ENCODE results near the gene PAWR. TPM values are rescaled to one million over a fixed set of nuclear protein-coding genes. Genes with fewer than 3 reads are reported as not detected.
"Not testable (repeated sequence)": the region's sequence is repeated elsewhere in the genome, so short reads cannot be mapped to it uniquely, and the experiment has no call there.

PAWR gene
- total RNA-seq, 1 donor from 2014 or later, result 154 TPM

DNA sequence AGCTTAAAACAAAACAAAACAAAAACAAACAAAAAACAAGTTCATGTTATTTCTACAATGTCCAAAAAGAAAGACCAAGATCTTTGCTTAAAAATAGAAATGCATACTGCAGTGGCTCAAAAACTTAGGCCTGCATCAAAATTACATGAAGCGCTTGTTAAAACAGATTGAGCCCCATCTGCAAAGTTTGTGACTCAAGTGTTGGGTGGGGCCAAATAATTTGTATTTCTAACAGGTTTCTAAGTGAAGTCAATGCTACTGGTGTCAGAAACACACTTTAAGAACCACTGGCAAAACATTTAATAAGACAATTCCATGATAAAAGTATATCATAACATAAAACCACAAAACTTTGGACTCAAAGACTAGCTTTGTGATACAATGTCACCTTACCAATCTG is 105.6 kb downstream of the PAWR start:
- DNase-seq, result no peak

GRCh38 chr12:79573820-79574219 is 116.9 kb downstream of the PAWR start:
- no peak for DNase-seq

DNA sequence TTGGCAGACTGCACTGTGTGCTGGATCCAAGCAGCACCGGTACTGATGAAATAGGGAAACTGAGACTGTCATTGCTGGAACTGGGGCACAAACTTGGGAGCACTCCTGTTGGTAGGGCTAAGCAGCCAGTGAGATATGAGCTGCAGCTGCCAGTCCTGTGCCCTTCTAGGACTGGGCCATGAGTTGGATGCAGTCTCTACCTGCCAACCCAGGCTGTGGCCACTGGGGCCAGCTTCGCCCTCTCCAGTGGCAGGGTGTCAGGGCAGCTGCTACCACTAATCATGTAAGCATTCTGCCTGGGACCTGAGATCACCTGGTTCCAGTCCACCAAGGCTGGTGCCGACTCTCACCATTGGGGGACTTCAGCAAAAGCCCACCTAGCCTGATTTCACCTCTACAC is 121.1 kb downstream of the PAWR start:
- no peak for DNase-seq

DNA sequence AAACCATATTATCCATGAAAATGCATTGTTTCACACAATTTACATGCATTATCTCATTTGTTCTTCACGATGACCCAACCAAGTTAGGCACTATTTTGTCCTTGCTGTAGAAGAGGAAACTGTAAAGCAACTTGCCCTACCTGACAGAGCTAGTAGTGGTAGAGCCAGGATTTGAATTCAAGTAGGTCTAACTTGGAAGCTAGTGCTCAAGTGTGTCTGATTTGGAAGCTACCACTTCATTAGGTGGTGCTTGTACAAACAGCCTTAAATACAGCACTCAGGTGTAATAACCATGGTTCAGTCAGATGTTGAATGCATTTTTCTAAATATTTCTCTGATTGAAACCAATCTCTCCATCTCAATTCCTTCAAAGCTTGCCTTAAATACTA is 123.6 kb downstream of the PAWR start:
- peak; percentile 25 for DNase-seq

DNA sequence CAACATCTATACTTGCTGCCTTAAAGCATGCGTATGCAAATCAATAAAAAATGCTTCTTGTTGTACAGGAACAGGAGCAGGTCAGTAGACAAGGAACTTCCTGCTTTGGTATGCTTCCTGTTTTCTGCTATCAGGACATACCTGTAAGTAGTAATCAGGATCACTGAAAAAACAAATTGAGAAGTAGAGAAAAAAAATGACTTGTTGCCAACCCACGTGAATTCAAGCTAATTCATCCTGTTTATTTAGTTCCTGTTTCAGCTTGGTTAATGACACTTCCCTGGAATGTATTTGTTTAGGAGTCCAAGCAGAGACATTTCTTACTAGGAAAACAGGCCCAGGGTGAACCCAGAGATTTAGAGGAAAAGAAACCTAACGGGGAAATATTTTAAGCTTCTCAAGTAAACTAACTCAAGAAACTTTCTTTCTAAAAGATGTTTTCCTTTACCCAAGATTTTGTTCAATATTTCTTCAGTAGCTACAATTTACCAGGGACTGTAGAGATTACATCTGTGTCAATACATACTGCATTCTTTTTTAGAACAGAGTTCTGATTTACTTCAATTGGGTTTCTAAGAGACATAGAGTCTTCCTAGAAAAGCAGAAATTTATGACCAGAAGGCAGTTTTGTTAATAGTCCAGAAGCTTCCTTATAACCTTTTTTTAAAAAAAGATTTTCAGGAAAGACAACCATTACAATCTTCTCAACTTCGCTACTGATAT is 124.2 kb downstream of the PAWR start:
- DNase-seq, result peak; percentile 85

GRCh38 chr12:79564727-79565350 is 125.9 kb downstream of the PAWR start:
- DNase-seq, result not testable (repeated sequence)

GRCh38 chr12:79563021-79563740 is 127.6 kb downstream of the PAWR start:
- no peak for DNase-seq

DNA sequence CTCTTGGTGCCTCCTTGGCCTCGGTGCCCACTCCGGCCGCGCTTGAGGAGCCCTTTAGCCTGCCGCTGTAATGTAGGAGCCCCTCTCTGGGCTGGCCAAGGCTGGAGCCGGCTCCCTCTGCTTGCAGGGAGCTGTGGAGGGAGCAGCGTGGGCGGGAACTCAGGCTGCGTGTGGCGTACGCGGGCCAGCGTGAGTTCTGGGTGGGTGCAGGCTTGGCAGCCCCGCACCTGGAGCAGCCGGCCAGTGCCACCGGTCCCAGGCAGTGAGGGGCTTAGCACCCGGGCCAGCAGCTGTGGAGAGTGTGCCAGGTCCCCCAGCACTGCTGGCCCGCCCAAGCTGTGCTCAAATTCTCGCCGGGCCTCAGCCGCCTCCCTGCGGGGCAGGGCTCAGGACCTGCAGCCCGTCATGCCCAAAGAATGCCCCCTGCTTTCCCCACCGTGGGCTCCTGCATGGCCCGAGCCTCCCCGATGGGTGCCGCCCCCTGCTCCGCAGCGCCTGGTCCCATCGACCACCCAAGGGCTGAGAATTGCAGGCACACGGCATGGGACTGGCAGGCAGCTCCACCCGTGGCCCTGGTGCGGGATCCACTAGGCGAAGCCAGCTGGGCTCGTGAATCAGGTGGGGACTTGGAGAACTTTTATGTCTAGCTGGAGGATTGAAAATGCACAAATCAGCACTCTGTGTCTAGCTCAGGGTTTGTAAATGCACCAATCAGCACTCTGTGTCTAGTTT is 129.2 kb downstream of the PAWR start:
- no peak for DNase-seq

GRCh38 chr12:79560225-79560889 is 130.4 kb downstream of the PAWR start:
- no peak for DNase-seq

GRCh38 chr12:79559591-79559990 is 131.2 kb downstream of the PAWR start:
- no peak for DNase-seq

GRCh38 chr12:79558924-79559469 is 131.8 kb downstream of the PAWR start:
- peak; percentile 24 for DNase-seq

GRCh38 chr12:79557690-79558315 is 133.0 kb downstream of the PAWR start:
- DNase-seq, result no peak

GRCh38 chr12:79555028-79555925 is 135.5 kb downstream of the PAWR start:
- peak; percentile 75 for DNase-seq

GRCh38 chr12:79553863-79554574 is 136.7 kb downstream of the PAWR start:
- no peak for DNase-seq

DNA sequence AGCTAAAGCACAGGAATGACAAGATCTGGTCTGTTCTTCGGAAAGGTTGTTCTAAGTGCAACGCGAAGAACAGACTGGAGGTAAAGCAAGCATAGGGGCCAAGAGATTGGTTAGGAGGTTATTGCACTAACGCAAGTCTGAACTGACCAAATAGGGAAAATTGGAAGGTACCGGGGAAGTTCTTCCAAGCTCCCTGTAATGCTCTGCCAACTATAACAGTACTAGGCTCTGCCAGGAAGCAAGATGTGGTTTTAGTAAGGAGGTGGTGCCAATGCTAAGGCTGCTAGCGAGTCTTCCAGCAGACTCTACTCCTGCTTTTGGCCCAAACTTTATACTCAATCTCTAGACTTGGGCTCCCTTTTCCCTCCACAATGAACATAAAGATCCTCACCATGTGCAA is 138.6 kb downstream of the PAWR start:
- DNase-seq, result peak; percentile 34

- DNase-seq, result no peak
Observed at GRCh38 chr12:79549531-79550271, 141.1 kb downstream of the PAWR start.

GRCh38 chr12:79548610-79548924 is 142.2 kb downstream of the PAWR start:
- DNase-seq, result no peak

GRCh38 chr12:79547735-79548609 is 142.8 kb downstream of the PAWR start:
- peak; percentile 92 for DNase-seq

Data from dermis blood vessel endothelial cell (primary cell).